GM12872 (cell line): ENCODE measurements around the gene LRRC3.

Experiments used
- TF ChIP-seq, protein P1 (sequence below): IDR thresholded peaks from 3 replicates; pipeline ENCODE4 v1.5.1; 2011; ENCODE audit warnings: low read depth, mild to moderate bottlenecking, low read length, moderate library complexity; ENCODE audit not compliant: insufficient read depth

LRRC3 gene

DNA sequence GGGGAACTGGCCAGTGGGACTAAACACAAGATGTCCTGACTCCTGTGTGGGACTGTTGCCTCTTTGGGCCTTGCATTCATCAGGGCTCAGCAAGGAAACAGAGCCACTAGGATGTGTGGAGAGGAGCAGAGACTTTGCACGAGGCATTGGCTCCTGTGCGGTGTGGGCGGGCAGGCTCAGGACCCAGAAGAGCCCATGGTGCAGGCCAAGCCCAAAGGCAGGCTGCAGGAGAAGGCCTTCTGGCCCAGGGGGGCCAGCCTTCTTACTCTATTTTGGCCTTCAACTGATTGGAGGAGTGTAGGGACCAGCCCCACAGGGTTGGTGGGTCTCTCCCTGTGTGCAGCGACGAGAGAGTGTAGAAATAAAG, 23.5 kb downstream of the LRRC3 start:
- TF ChIP-seq, protein P1, sequence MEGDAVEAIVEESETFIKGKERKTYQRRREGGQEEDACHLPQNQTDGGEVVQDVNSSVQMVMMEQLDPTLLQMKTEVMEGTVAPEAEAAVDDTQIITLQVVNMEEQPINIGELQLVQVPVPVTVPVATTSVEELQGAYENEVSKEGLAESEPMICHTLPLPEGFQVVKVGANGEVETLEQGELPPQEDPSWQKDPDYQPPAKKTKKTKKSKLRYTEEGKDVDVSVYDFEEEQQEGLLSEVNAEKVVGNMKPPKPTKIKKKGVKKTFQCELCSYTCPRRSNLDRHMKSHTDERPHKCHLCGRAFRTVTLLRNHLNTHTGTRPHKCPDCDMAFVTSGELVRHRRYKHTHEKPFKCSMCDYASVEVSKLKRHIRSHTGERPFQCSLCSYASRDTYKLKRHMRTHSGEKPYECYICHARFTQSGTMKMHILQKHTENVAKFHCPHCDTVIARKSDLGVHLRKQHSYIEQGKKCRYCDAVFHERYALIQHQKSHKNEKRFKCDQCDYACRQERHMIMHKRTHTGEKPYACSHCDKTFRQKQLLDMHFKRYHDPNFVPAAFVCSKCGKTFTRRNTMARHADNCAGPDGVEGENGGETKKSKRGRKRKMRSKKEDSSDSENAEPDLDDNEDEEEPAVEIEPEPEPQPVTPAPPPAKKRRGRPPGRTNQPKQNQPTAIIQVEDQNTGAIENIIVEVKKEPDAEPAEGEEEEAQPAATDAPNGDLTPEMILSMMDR: no peak

DNA sequence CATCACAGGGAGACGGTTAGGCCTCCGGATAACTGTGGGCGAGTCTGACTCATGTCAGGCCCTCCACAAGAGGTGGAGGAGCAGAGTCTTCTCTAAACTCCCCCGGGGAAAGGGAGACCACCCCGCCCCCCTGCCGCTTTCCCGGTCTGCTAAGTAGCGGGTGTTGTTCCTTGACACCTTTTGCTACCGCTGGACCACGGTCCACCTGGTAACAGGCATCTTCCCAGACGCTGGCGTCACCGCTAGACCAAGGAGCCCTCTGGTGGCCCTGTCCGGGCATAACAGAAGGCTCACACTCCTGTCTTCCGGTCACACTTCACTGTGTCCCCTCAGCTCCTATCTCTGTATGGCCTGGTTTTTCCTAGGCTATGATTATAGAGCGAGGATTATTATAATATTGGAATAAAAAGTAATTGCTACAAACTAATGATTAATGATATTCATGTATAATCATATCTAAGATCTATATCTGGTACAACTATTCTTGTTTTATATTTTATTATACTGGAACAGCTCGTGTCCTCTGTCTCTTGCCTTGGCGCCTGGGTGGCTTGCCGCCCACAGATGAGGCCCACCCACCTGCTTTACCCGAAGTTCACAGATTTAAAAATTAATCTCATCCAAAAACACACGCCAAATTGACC, 24.4 kb downstream of the LRRC3 start:
- TF ChIP-seq, protein P1: peak; percentile 67

DNA sequence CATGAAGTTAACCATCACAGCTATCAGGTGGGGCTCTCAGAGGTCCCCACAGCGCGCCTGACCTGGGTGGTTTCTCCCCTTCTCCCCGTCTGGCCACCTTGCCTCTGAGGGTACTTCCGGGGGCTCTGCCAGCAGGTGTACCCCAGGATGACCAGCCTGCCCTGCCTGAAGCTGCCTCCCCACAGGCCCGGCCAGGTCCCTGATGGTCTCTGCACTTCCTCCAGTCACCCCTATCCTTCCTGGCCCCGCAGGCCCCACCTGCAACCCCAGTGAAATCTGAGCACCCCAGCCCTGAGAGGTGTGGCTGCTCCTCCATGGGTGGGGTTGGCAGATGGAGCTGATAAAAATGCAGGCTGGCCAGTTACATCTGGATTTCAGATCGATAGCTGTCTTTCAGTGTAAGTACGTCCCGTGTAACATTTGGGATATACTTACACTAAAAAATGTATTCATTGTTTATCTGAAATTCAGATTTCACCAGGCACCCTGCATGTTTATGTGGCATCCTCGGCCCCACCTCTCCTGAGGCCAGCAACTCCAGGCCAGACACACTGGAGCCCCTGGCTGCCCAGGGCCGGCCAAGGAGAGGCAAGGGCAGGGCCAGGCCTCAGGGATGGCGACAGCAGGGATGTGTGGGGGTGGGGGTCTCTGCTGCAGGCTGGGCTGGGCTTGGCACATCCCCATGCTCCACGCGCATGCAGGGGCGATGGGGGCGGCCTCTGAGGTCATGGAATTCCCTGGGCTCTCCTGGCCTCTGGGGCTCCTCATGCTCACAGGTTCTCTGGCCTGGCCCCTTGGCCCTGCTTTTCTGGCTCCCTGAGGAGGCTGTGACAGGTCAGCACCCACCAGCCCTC, 25.1 kb downstream of the LRRC3 start:
- TF ChIP-seq, protein P1: no peak

DNA sequence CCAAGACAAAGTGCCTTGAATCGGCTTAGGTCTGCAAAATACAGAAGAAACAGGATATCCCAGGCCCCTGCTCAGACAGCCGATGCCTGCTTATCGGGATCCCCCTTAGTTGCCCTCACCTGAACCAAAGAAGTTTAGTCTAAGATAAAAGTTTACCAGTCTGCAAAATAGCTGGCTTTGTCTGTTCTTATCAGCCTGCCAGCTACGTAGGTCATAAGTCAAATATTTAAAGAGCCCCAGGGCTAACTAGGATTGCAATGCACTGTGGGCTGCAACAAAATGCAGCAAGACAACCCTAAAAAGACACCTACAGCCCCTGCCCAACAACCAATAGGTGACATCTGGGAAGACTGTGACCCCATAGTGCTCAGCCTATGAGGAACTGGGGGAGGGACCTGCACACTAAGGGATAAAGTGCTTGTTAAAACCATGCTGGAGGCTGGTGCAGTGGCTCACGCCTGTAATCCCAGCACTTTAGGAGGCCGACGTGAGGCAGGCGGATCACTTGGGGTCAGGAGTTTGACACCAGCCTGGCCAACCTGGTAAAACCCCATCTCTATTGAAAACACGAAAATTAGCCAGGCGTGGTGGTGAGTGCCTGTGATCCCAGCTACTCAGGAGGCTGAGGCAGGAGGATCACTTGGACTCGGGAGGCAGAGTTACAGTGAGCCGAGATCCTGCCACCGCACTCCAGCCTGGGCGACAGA, 27.4 kb downstream of the LRRC3 start:
- TF ChIP-seq, protein P1: no peak

DNA sequence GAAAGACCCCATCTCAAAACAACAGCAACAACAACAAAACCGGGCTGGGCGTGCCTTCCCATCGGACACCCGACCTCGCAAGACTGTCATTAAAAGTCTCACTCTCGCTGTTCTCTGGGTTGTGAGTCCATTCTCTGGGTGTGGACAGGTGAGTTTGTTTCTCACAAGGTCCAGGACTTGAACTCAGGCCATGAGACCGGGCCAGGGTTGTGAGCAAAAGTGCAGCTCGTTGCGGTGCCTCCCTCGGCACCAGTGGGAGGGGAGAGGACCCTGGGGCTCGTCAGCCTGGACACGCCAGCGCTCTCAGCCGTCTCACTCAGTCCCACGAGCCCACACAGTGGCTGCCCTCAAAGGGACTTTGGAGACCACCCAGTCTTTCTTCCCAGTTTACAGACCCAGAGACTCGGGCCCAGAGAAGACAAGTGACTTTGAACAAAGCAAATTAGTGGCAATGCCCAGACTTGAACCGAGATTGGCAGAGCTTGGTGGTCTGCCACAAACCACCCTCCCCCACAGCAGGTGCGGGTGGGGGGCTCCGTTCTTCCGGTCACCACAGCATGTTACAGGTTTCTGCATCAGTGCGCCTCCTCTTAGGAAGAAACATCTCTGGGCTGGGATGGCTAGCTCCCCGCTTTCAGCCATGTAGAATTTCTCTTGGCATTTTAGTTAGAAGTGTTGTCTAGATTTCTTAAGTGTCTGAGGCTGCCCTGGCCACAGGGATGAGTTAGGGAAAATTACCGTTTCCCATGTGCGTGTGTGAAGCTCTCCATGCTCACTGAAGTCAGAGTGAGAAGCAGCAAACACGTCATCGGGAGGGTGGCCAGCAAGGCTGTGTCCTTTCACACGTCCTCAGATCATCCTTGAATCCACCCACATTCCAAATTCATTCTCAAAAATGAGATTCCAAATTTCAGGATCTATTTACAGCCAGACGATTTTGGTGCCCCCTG, 28.3 kb downstream of the LRRC3 start:
- TF ChIP-seq, protein P1: no peak

DNA sequence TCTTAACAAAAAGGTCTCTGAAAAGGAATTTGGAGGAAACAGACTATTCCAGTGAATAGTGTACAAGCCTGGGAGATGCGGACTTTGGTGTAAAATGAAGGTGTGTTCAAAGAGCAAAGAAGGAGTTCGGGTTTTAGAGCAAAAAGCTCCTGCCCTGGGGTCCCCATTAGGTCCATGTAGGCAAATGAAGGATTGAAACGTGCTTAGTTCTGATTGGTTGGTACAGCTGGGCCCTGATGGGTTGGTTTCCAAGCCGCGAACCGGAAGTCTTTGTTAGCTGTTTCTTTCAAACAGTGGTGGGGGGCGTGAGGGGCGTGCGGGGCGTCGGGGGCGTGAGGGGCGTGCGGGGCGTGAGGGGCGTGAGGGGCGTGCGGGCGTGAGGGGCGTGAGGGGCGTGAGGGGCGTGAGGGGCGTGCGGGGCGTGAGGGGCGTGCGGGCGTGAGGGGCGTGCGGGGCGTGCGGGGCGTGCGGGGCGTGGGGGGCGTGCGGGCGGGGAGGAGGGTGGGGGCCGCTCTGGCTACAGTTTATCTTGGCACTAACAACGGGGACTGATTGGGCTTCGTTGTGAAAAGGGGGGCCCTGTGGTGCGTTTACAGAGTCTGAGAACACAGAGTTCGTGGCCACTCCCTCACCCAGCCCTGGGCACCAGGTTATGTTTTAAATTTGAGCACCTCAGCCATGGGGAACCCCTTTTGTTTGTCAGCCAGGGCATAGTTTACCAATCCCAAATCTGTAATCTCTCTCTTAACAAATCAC, 29.4 kb downstream of the LRRC3 start:
- TF ChIP-seq, protein P1: no peak
